Activated CD4-positive, alpha-beta T cell treated with anti-CD3 and anti-CD28 coated beads for 48 hours (primary cell): ENCODE data around the gene DRD4.
"Not testable (repeated sequence)": the region's sequence is repeated elsewhere in the genome, so short reads cannot be mapped to it uniquely, and the experiment has no call there.

Experiments
- DNase-seq: peaks from one replicate; pipeline ENCODE4 v3.0.0-alpha.2; 2020

DRD4 gene

DNA sequence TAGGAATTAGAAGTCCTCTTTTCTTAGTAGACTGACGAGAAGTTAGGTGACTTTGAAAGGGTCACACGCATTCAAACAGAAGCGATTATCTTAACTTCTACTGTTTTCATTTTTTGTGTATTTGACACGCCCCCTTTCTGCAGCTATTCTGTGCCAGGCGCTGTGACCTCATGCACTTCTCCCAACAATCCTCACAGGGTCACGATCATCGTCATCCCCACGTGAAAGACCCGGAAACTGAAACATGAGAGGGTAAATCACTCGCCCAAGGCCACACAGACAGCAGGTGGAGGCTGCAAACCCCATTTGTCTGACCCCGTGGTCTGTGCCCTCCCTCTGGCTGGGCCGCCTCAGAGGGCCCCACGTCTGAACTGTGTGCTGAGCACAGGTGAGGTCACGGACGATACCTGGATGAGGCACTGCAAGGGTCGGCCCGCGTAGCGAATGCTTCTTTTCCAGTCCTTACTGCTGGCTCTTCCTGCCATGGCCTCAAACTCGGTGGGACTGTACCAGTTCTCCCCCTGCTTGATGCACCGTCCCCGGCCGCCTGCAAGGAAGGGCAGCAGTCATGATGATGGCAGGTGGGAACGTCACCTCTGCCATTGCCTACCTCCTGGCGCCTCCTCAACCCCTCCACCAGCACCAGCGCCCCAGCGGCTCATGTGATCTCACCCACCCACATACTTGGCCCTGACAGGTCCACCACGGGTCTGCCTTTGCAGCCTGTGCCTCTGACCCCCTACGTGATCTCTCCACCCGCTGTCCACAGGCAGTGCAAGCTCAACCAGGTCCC is 49.6 kb downstream of the DRD4 start:
- DNase-seq: no peak

DNA sequence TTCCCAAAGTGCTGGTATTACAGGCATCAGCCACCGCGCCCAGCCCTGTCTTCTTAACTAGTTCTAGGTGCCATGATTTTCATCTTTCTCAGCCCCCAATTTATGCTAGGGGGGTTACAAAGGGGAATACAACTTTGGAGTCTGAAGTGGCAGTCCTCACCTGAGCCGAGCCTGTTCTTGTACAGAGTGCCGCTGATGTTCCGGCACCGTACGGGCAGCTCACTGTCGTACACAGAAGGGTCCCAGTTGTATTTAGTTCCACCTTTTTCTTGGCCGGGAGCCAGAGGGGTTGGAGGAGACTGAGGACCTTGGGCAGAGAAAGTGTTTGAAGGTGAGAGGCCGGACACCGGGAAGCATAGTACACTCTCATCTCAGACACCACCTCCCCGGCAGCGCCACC is 50.7 kb downstream of the DRD4 start:
- no peak for DNase-seq

DNA sequence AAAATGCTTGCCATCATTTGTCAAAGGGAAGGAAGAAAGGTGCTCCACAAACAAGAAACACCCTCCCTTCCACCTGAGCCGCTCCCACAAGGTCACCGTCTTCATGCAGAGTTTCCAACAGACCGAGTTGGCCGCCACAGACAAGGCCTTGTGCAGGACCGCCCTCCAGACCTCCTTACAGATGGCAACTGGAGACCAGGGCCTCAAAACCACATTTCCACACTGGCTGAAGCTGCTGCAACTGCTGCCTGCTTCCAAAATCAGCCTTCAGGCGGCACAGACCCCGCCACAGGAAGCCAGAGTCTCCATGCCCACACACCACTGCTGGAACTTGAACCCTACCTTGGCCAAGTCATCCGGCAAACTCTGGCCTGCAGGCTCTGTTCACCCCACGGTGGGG is 51.6 kb downstream of the DRD4 start:
- DNase-seq: no peak

DNA sequence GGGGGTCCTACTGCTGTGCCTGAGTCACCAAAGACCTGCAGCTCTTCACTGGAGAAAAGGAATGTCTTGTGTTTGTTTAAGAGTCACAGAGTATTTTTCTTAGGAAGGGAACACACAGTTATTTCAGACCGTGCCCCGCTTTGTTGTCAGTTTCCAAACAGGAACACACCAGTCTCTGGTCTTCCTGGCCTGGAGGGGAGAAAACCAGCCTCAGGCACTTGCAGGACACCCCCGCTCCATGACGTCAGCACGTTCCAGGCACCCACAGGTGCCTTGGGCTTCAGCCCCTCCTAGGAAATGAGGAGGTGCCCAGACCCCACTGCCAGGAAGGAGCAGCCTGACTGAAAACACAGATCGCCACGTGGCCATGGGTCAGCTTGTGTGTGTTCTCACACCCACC is 52.6 kb downstream of the DRD4 start:
- DNase-seq: no peak

DNA sequence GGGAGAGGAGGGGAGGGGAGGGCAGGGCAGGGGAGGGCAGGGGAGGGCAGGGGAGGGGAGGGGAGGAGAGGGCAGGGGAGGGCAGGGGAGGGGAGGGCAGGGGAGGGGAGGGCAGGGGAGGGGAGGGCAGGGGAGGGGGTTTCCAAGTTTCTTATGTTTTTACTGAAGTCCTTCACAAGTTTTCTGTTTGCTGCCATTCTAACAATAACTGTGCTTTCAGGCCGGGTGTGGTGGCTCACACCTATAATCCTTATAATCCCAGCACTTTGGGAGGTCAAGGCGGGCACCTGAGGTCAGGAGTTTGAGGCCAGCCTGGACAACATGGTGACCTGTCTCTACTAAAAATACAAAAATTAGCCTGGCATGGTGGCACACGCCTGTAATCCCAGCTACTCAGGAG is 53.2 kb downstream of the DRD4 start:
- not testable (repeated sequence) for DNase-seq
